Activated CD8-positive, alpha-beta memory T cell treated with anti-CD3 and anti-CD28 coated beads for 36 hours (primary cell): Measurements from ENCODE around the gene CYP51A1. TPM values are rescaled to one million over a fixed set of nuclear protein-coding genes. Genes with fewer than 3 reads are reported as not detected.
"Not testable (repeated sequence)": the region's sequence is repeated elsewhere in the genome, so short reads cannot be mapped to it uniquely, and the experiment has no call there.

ENCODE experiments used
- CTCF ChIA-PET: fragments of 350-600 bp; sonication (Branson Sonifier 250); formaldehyde crosslinking; loops from one replicate; lab custom pipeline; 2021; ENCODE audit warnings: antibody characterized with exemption; lab: Charles Lee
- POLR2A ChIA-PET: fragments of 350-600 bp; sonication (Branson Sonifier 250); formaldehyde crosslinking; loops from one replicate; lab custom pipeline; 2021; ENCODE audit warnings: antibody characterized with exemption; lab: Charles Lee
- total RNA-seq, 2 experiments: library from RNA; stranded (reverse); gene quantifications; one replicate each; pipeline ENCODE4 v1.2.3, GENCODE V29; 2021

CYP51A1 gene
- total RNA-seq, 2 experiments from 2014 or later, result 59.2 to 61.5 TPM

DNA sequence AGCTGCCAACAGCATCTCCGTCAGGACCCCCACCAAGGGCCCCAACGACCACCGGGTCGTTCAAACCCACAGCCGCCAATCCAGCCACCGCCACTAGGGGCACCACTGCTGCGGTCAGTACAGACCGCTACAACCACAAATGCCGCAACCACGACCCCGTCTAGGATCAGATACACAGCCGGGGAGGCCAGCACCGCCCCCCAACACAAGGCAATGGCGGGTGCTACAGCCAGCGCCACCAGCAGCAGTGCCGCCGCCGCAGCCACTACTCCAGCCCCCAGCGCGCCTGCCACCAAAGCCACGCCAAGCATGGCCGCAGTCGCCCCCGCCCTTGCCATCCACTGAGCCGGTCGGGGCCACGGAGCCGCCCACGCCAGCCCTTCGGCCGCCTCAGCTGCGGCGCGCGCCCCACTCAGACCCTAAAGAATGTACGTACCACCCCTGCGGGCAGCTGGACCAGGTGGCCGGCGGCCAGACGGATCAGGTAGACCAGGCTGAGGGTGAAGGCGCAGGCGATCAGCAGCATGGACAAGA is 473 bp downstream of the CYP51A1 start:
- ChIA-PET CTCF (interaction anchor here (1.6 kb wide), 1 partner anchor 290 kb away, joined by 4 read pairs; no protein-coding TSS in a partner anchor), POLR2A (interaction anchor here (1.7 to 1.8 kb wide), 2 partner anchors 113 to 314 kb away, joined by 9 to 14 read pairs; partner anchors contain the start of genes ANKIB1, GATAD1 and KRIT1)

DNA sequence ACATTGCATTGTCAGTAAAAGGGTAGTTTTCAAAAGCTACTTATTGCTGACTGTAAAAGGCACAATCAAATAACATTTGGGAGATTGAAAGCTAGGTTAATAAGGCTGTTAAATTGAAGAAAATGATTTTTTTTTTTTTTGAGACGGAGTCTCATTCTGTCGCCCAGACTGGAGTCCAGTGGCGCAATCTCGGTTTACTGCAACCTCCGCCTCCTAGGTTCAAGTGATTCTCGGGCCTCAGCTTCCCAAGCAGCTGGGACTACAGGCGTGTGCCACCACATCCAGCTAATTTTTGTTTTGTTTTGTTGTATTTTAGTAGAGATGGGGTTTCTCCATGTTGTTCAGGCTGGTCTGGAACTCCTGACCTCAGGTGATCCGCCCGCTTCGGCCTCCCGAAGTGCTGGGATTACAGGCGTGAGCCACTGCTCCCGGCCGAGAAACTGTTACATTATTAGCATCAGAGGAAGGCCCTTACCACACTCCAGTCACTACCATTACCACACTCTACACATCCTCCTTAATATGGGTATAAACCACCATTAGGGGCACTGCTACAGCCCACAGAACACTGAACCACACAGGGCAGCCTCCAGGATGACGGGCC is 1.0 kb downstream of the CYP51A1 start:
- POLR2A ChIA-PET, result no interaction called here
- CTCF ChIA-PET, result no interaction called here

DNA sequence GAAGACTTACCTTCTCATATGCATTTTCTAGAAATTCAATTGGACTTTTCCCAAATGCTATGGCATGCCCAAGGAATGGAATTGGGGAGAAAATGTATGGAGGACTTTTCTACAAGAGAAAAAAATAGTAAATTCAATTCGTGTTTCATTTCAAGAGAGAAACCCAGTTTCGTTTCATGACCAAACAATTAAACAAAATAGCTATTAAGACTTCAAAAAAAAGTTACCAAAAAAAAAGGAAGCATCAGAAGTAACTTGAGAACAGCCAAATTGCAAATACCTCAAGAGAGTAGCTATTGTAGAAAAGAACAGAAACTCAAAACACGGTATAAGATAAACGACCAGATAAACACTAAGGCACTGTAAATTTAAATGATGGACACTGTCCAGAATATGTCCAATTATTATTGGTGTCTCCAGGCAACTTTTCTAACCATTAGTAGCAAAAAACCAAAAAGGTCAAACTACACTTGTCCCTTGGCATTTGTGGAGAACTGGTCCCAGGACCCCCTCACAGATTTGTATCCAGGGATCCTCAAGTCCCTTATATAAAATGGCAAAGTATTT is 2.4 kb downstream of the CYP51A1 start:
- POLR2A ChIA-PET, result no interaction called here
- CTCF ChIA-PET, result interaction anchor here (1.4 kb wide), 1 partner anchor 315 kb away, joined by 4 read pairs; the partner anchor contains the start of gene GATAD1

DNA sequence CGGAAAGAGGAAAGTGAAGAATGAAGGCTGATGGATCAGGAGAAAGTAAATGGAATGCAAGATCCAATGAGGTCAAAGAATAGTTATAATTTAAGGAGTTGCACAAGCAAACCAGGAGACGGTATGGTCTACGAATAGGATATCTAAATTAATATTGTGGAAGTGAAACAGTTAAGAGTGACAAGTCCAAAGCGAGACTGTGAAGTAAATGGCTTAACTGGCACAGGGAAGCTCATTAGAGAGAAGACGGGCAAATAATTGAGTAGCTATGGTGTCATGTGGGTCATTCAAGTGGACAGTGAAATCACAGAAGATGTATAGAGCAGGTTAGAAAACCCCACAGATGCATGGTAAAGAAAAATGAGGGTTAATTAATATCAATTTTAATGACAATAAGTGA is 3.2 kb downstream of the CYP51A1 start:
- ChIA-PET POLR2A (no interaction called here), CTCF (interaction anchor here (0.6 to 1.4 kb wide), 2 partner anchors 316 to 428 kb away, joined by 4 read pairs; partner anchors contain the start of gene GATAD1)

DNA sequence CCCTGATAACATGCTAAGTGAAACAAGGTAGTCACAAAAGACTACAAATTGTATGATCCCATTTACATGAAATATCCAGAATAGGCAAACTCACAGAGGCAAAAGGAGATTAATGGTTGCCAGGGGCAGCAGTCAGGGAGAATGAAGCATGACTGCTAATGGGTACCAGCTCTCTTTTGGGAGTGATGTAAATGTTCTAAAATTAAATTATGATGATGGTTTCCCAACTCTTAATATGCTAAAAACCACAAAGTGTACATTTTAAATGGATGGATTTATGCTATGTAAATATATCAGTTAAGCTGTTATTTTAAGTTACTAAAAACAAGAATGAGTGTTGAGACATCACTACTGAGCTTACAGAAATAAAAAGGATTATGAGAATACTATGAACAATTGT is 12.6 kb downstream of the CYP51A1 start:
- CTCF ChIA-PET, result no interaction called here
- POLR2A ChIA-PET, result no interaction called here

DNA sequence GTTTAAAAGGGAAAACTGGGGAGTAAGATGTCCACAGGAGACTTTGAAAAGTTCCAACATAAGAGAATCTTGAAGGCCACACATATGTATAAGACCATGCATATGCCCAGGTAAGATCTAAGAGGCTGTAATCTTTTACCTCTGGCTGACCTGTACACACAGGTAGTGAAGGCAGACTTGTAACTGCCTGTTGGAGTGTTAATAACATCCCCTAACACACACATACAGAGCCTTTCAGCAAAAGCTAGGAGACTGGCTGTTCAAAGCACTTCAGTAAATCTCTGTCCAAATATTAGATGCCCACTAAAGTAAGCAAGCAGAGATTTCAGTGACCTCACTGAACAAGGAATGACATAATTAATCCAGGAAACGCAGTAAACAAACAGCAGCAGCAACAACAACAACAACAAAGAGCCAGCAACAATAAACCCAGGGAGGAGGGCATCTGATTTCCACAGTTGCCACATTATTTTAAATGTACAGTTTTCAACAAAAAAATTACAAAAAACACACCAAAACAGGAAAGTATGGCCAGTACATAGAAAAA is 15.0 kb downstream of the CYP51A1 start:
- POLR2A ChIA-PET, result no interaction called here
- CTCF ChIA-PET, result no interaction called here

DNA sequence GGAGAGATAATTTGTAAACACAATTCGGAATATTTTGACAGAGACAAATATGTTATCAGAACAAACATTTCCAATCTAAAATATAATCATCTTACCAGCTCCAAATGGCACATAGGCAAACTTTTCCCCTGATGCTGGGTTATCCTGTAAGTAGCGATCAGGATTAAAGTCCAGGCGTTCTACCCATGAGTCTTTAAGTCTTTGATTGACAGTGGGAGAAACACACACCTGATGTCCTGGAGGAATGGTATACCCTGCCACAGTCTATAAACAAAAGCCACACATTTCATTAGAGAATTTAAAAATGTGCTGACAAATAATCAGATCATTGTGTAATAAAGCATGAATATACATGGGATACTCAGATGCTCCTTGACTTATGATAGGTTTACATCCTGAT is 17.3 kb downstream of the CYP51A1 start:
- ChIA-PET POLR2A (no interaction called here), CTCF (no interaction called here)

DNA sequence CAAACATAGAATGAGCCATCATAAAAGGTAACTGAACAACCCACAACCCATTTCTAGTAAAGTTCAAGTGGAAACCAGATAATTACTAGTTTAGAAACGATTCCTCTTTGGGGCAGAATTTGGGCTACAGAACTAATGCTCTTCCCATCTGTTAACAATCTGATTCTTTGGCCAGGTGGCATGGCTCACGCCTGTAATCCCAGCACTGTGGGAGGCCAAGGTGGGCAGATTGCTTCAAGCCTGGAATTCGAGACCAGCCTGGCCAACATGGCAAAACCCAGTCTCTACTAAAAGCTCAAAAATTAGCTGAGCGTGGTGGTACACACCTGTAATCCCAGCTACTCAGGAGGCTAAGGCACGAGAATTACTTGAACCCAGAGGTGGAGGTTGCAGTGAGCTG is 18.5 kb downstream of the CYP51A1 start:
- ChIA-PET POLR2A (no interaction called here), CTCF (no interaction called here)

DNA sequence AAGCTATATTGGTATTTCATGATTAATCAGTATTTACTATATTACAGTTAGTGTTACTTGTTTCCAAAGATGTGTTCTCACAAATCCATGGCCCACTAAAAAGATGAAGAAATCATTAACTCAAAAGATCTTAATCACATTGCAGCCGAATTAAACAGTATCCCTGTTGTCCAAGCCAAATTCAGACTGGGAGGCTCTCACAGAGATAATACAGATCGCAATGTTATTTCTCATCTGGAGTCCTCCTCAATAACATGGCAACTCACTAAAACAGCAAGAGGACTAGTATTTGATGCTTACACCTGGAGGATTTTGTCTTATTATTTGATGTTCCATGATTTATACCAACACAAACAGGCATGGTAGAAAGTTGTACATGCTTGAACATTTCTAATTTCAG is 23.4 kb downstream of the CYP51A1 start:
- ChIA-PET POLR2A (no interaction called here), CTCF (no interaction called here)

DNA sequence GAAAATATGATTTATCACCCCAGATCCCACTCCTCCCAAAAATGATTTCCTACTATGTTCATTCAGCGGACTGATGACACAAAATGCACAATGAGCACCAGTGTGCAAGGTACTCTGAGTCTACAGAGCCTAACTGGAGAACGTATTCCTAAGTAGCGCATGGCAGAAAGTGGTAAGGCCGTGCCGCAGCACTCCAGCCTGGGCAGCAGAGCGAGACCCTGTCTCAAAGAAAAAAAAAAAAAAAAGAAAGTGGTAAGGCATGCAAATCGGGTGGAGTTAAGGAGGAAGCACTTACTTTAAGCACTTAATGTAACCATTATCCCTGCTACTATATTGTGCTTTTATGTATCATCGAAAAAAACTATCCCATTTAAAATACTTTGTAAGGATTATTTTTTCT is 25.5 kb downstream of the CYP51A1 start:
- ChIA-PET CTCF (interaction anchor here (0.6 kb wide), 1 partner anchor 94 kb away, joined by 3 read pairs; no protein-coding TSS in a partner anchor), POLR2A (no interaction called here)

DNA sequence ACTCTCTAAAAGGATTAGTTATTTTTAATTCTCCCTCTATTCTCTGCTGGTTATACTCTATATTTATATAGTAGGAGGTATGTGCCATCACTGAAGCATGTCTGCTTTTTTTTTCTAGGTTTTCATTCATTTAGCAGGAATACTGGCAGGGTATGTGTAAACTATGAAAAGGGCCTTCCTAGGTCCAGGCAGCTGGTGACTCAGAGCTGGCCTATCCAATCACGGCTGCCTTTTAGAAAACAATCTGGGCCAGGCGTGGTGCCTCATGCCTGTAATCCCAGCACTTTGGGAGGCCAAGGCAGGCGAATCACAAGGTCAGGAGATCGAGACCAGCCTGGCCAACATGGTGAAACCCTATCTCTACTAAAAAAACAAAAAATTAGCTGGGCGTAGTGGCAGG is 31.4 kb downstream of the CYP51A1 start:
- POLR2A ChIA-PET, CTCF ChIA-PET: not testable (repeated sequence)

DNA sequence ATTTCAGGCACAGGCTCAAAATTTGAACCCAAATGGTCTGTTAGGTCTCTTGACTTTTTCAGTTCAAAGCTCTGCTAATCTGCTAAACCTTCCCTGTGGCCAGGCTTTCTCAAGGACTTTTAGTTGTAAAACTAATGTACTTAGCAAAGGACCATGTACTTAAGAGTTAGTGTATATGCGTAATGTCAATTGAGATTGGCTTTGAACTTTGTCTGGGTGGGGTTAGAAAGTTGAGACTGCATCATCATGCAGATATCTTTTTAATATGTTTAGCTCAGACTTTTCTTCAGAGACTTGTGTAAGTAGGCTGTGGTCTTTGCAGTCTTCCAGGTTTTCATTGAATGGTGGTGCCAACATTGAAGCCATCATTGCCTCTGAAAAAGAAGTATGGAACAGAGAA is 33.7 kb downstream of the CYP51A1 start:
- ChIA-PET CTCF (no interaction called here), POLR2A (no interaction called here)

DNA sequence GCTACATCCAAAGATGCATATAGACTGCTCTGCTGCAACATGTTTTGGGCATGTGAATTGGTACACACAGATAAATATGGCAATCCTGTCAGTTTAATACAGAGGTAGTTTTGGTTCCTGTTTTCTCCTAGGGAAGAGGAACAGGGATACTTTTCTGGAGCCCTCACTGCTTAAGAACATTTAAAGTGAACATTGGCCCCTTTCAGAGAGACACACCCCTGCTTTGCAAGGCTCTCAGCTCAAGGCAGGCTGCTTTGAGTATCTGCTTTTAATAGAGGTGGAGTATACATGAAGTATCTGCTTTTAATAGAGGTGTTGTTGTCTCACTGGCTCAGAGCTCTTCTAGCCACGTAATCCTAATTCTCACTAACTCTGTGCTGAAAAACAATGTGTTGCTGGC is 38.9 kb downstream of the CYP51A1 start:
- POLR2A ChIA-PET, result no interaction called here
- CTCF ChIA-PET, result no interaction called here

DNA sequence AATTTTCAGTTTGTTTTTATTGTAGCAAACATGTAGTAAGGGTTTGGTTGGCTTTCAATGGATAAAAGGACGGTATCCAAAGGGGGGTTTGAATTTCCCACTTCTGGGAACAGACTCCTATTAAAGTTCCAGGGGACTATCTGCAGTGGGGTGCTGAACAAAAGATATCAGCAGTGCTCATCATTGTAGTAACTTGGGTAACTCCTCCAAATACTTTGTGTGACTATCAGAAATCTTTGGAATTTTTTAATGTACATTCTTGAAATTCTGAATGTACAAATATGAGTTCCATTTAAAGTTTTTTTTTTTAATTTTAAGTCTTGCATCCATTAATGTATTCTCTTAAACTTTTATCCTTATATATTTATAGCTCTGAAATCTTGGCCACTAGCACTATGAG is 42.1 kb downstream of the CYP51A1 start:
- CTCF ChIA-PET, result interaction anchor here (0.7 kb wide), 1 partner anchor 1364 kb away, joined by 3 read pairs; no protein-coding TSS in a partner anchor
- POLR2A ChIA-PET, result no interaction called here

DNA sequence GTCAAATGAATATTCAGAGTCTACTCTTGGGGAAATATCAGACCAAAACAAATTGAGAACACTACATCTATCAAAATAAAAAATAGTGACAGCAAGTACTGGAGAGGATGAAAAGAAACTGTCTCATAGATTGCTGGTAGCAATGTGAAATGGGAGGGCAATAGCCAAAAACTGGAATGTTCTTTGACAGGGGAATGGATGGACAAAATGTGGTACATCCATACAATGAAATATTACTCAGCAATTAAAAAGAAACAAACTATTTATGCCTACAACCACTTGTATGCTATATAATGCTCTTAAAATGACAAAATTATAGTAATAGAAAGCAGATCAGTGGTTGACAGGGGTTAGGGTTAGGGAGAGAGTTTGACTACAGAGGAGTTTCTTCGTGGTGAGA is 46.0 kb downstream of the CYP51A1 start:
- ChIA-PET CTCF (no interaction called here), POLR2A (no interaction called here)

DNA sequence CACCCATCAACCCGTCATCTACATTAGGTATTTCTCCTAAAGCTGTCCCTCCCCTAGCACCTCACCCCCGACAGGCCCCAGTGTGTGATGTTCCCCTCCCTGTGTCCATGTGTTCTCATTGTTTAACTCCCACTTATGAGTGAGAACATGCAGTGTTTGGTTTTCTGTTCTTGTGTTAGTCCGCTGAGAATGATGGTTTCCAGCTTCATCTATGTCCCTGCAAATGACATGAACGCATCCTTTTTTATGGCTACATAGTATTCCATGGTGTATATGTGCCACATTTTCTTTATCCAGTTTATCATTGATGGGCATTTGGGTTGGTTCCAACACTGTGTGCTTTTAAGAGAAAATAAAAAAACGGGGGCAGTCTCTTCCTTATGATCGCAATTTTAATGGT is 50.4 kb downstream of the CYP51A1 start:
- CTCF ChIA-PET, POLR2A ChIA-PET: not testable (repeated sequence)

DNA sequence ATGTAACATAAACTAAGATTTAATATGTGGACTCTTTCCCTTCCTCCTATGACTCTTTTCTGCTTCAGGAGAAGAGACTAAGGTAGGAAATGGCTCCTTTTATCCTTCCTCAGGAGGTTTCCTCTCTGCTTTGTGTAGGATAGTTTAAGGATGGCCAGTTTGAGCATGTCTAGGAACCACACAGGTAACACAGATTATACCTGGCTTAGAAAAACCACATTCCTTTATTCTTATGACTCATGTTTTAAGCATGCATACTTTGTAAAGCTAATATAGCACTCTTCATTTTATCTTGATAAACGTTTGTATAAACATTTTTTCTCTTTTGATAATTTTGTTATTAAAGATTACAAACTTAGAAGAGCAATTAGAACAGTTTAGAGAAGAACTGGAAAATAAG is 57.8 kb downstream of the CYP51A1 start:
- CTCF ChIA-PET, result no interaction called here

DNA sequence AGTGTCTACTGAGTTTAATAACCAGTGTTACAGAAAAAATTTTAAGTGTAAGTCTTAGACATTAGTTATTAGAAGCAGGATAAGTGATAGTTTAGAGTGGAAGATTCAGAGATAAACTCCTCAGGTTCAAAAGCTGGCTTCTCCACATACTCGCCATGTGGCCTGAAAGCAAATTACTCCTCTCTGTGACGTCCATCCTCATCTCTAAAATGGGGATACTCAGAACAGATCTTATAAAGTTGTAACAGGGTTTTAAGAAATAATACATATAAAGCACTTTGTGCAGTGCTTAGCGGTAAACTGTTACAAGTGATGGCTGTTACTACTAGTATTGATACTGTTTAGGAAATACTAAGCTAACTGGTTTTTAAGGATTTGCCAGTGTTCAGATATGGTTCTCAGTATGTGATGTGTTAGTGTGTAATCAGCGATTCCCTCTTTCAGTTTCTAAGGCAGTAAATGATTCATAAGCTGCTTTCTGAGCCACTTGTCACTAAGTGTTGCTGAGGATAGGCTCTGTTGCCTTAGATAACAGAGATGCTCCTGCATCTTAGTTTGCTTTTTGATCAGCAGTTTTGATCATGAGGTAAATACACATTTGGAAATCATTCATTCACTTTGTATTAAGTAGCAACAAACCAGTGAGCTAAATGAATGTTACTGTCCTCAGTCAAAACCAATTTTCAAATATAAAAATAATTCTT is 58.7 kb downstream of the CYP51A1 start:
- ChIA-PET CTCF (no interaction called here), POLR2A (no interaction called here)

More for the DNA sequence above, 57.8 kb downstream of the CYP51A1 start:
- POLR2A ChIA-PET, result no interaction called here

DNA sequence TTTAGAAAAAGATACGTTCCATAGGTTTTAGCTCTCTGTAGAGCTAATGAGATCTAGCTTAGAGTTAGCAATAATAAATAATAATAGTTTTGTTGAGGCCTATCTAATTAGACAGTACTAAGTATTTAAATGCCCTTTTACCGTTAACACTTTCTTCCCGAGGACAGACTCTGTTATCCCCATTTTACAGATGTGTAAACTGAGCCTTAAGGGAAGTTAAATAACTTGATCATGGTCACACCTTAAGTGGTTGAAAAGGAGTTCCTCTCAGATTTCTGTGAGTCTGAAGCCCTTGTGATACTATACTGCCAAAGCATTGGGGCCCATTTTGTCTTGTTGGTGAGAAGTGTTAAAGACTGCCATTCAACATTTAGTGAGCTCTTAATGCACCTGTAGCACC is 61.6 kb downstream of the CYP51A1 start:
- POLR2A ChIA-PET, result no interaction called here
- CTCF ChIA-PET, result no interaction called here

DNA sequence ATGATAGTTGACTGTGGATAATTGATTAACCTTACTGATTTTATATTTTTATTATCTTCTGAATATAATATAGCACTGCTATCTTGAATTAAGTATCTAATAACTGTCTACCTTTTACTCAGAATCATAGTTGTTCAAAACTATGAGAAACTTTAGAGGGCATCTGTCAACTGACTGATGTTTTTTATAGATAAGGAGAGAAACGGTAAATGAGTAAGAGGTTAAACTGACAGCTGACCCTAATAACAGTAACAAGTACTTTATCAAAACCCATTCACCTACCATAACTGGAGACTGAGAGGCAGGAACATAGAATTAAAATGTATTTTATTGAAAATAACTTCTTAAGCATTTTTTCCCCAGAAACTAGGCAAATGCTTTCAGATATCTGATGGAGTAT is 62.2 kb downstream of the CYP51A1 start:
- POLR2A ChIA-PET, result no interaction called here

More for the DNA sequence above, 62.2 kb downstream of the CYP51A1 start:
- CTCF ChIA-PET, result no interaction called here
